ENCODE data around the gene COMMD6.

The COMMD6 gene

GRCh38 chr13:75482070-75482819 lies 55.4 kb downstream of the COMMD6 start, which contains the start of gene TBC1D4:
Gene TBC1D4, minus strand, starts transcription at chr13:75482169. Its CDS starts 402 bp downstream, at chr13:75481767.
- peak within 1 kb of the TSS; percentile 98 for H2AFZ ChIP-seq (ENCODE audit: low read length)
- peak within 1 kb of the TSS; percentile 86 for H3K4me2 ChIP-seq (ENCODE audit: insufficient read depth, low read length, poor library complexity, severe bottlenecking)
- H3K27me3 ChIP-seq (ENCODE audit: control insufficient read depth in 3 of 3, insufficient read depth in 3 of 3, low read depth in 1 of 3, low read length in 3 of 3): no peaks in the 10 kb centered on the region
- H2AK5ac ChIP-seq (ENCODE audit: low read depth, low read length): peak within 1 kb of the TSS; percentile 81
- H3K27ac ChIP-seq (replicated peaks; ENCODE audit: low read length): peak within 1 kb of the TSS; percentile 86
- H2BK120ac ChIP-seq (ENCODE audit: low read depth, low read length): no peak within 1 kb of the TSS
- peak within 1 kb of the TSS; percentile 23 for H3K4ac ChIP-seq (ENCODE audit: low read length)
- H3K18ac ChIP-seq (ENCODE audit: low read length): peak within 1 kb of the TSS; percentile 96
- H2BK12ac ChIP-seq (ENCODE audit: low read length): no peak within 1 kb of the TSS
- peak within 1 kb of the TSS; percentile 77 to 99 for H3K4me3 ChIP-seq (ENCODE audit: low read length in 2 of 2)
- no peak within 1 kb of the TSS for H4K91ac ChIP-seq (ENCODE audit: low read depth, low read length, poor library complexity)
- peaks cover 1% of the 10 kb centered on the region for H3K79me1 ChIP-seq (ENCODE audit: low read depth, low read length)
- no peak within 1 kb of the TSS for H4K8ac ChIP-seq (ENCODE audit: low read depth, low read length)
- peaks cover 4 to 5% of the 10 kb centered on the region in 2 donors for H3K4me1 ChIP-seq (ENCODE audit: control insufficient read depth in 2 of 2, insufficient read depth in 1 of 2, low read depth in 1 of 2, low read length in 2 of 2)
- 100% methylated on average over 2 of the region's 58 CpGs; no CpG with 5 or more reads in 1 of the 2 donors for WGBS, 2 donors (ENCODE audit: extremely low coverage in 2 of 2, insufficient read length in 2 of 2, insufficient replicate concordance in 1 of 2)
- peak within 1 kb of the TSS; percentile 56 for H3K14ac ChIP-seq (ENCODE audit: low read length)
- peak within 1 kb of the TSS; percentile 93 for H3K9ac ChIP-seq (ENCODE audit: low read depth, low read length, poor library complexity)
- peak within 1 kb of the TSS; percentile 85 for H3K23ac ChIP-seq (ENCODE audit: low read depth, low read length, poor library complexity)
- no peaks in the 10 kb centered on the region for H3K36me3 ChIP-seq (replicated peaks in 1 of 2; ENCODE audit: control insufficient read depth in 2 of 2, insufficient read depth in 2 of 2, low read length in 2 of 2)
- peak; percentile 87 for DNase-seq (ENCODE audit: low spot score)
- no peaks in the 10 kb centered on the region for H3K9me3 ChIP-seq (replicated peaks in 1 of 2; ENCODE audit: control insufficient read depth in 2 of 2, insufficient read depth in 1 of 2, low read depth in 1 of 2, low read length in 2 of 2)
- H2BK5ac ChIP-seq (ENCODE audit: low read length): peak within 1 kb of the TSS; percentile 53
- H2BK15ac ChIP-seq (ENCODE audit: low read length): peak within 1 kb of the TSS; percentile 96

- Histone ChIP-seq H3K9ac (ENCODE audit: low read depth, low read length, poor library complexity) (peak overlapping the region; percentile 93), H2AK5ac (ENCODE audit: low read depth, low read length) (peak overlapping the region; percentile 81), H3K4ac (ENCODE audit: low read length) (peak overlapping the region; percentile 23), H3K27ac (replicated peaks; ENCODE audit: low read length) (peak overlapping the region; percentile 86), H3K79me1 (ENCODE audit: low read depth, low read length) (peaks cover 1% of the 10 kb centered on the region), H4K91ac (ENCODE audit: low read depth, low read length, poor library complexity) (no peak overlapping the region), H2BK15ac (ENCODE audit: low read length) (peak overlapping the region; percentile 96), H4K8ac (ENCODE audit: low read depth, low read length) (no peak overlapping the region), H2BK5ac (ENCODE audit: low read length) (peak overlapping the region; percentile 53), H3K18ac (ENCODE audit: low read length) (peak overlapping the region; percentile 96), H3K27me3 (ENCODE audit: control insufficient read depth in 3 of 3, insufficient read depth in 3 of 3, low read depth in 1 of 3, low read length in 3 of 3) (no peaks in the 10 kb centered on the region), H3K23ac (ENCODE audit: low read depth, low read length, poor library complexity) (peak overlapping the region; percentile 85), H3K4me1 (ENCODE audit: control insufficient read depth in 2 of 2, insufficient read depth in 1 of 2, low read depth in 1 of 2, low read length in 2 of 2) (peaks cover 4 to 5% of the 10 kb centered on the region in 2 donors), H3K4me2 (ENCODE audit: insufficient read depth, low read length, poor library complexity, severe bottlenecking) (peak overlapping the region; percentile 86), H2AFZ (ENCODE audit: low read length) (peak overlapping the region; percentile 98), H3K36me3 (replicated peaks in 1 of 2; ENCODE audit: control insufficient read depth in 2 of 2, insufficient read depth in 2 of 2, low read length in 2 of 2) (no peaks in the 10 kb centered on the region), H3K4me3 (ENCODE audit: low read length in 2 of 2) (peak overlapping the region; percentile 77 to 99), H2BK12ac (ENCODE audit: low read length) (no peak overlapping the region), H3K14ac (ENCODE audit: low read length) (peak overlapping the region; percentile 56), H3K9me3 (replicated peaks in 1 of 2; ENCODE audit: control insufficient read depth in 2 of 2, insufficient read depth in 1 of 2, low read depth in 1 of 2, low read length in 2 of 2) (no peaks in the 10 kb centered on the region), H2BK120ac (ENCODE audit: low read depth, low read length) (no peak overlapping the region)
- WGBS, 2 donors (ENCODE audit: extremely low coverage in 2 of 2, insufficient read length in 2 of 2, insufficient replicate concordance in 1 of 2): no CpG with 5 or more reads among the region's 100 CpGs
- DNase-seq (ENCODE audit: low spot score): peak; percentile 51
These were observed 56.2 kb downstream of the COMMD6 start for GRCh38 chr13:75481176-75482069.

GRCh38 chr13:75480671-75481175 lies 56.9 kb downstream of the COMMD6 start:
- H4K8ac ChIP-seq (ENCODE audit: low read depth, low read length): no peak overlapping the region
- peak overlapping the region; percentile 80 for H3K23ac ChIP-seq (ENCODE audit: low read depth, low read length, poor library complexity)
- peak overlapping the region; percentile 81 for H2AK5ac ChIP-seq (ENCODE audit: low read depth, low read length)
- no peak overlapping the region for H3K14ac ChIP-seq (ENCODE audit: low read length)
- H3K18ac ChIP-seq (ENCODE audit: low read length): peak overlapping the region; percentile 91
- peak; percentile 46 for DNase-seq (ENCODE audit: low spot score)
- H3K79me1 ChIP-seq (ENCODE audit: low read depth, low read length): peaks cover 1% of the 10 kb centered on the region
- no CpG with 5 or more reads among the region's 48 CpGs for WGBS, 2 donors (ENCODE audit: extremely low coverage in 2 of 2, insufficient read length in 2 of 2, insufficient replicate concordance in 1 of 2)
- peak overlapping the region; percentile 86 for H3K4me2 ChIP-seq (ENCODE audit: insufficient read depth, low read length, poor library complexity, severe bottlenecking)
- no peak overlapping the region for H2BK120ac ChIP-seq (ENCODE audit: low read depth, low read length)
- no peak overlapping the region for H2BK12ac ChIP-seq (ENCODE audit: low read length)
- H3K9ac ChIP-seq (ENCODE audit: low read depth, low read length, poor library complexity): peak overlapping the region; percentile 93
- H3K9me3 ChIP-seq (replicated peaks in 1 of 2; ENCODE audit: control insufficient read depth in 2 of 2, insufficient read depth in 1 of 2, low read depth in 1 of 2, low read length in 2 of 2): no peaks in the 10 kb centered on the region
- no peak overlapping the region for H3K27ac ChIP-seq (replicated peaks; ENCODE audit: low read length)
- H4K91ac ChIP-seq (ENCODE audit: low read depth, low read length, poor library complexity): no peak overlapping the region
- H2BK15ac ChIP-seq (ENCODE audit: low read length): peak overlapping the region; percentile 55
- no peak overlapping the region for H2BK5ac ChIP-seq (ENCODE audit: low read length)
- H3K4ac ChIP-seq (ENCODE audit: low read length): no peak overlapping the region
- H3K4me1 ChIP-seq (ENCODE audit: control insufficient read depth in 2 of 2, insufficient read depth in 1 of 2, low read depth in 1 of 2, low read length in 2 of 2): peaks cover 0 to 4% of the 10 kb centered on the region in 2 donors
- no peaks in the 10 kb centered on the region for H3K36me3 ChIP-seq (replicated peaks in 1 of 2; ENCODE audit: control insufficient read depth in 2 of 2, insufficient read depth in 2 of 2, low read length in 2 of 2)
- H2AFZ ChIP-seq (ENCODE audit: low read length): peak overlapping the region; percentile 98
- no peaks in the 10 kb centered on the region for H3K27me3 ChIP-seq (ENCODE audit: control insufficient read depth in 3 of 3, insufficient read depth in 3 of 3, low read depth in 1 of 3, low read length in 3 of 3)
- H3K4me3 ChIP-seq (ENCODE audit: low read length in 2 of 2): peak overlapping the region; percentile 77 to 99

All from neuronal stem cell (in vitro differentiated cells).